Cardiac muscle cell (in vitro differentiated cells and primary cell): Measurements from ENCODE around the gene IGSF21. TPM values are rescaled to one million over a fixed set of nuclear protein-coding genes. Genes with fewer than 3 reads are reported as not detected.

Source experiments
- DNase-seq, 2 donors: peaks; one replicate each; pipeline versions ENCODE4 v3.0.0 to v3.0.0-alpha.2; 2010 to 2017; ENCODE audit warnings: low read depth in 1 of 2, low spot score in 1 of 2
- H3K27ac ChIP-seq: fragments of 200-600 bp; sonication (generic); 2 replicates; pipeline ENCODE4 v1.5.1; 2016
- H3K27me3 ChIP-seq: fragments of 200-600 bp; sonication (generic); 2 replicates; pipeline ENCODE4 v1.6.0; 2016; ENCODE audit warnings: control low read depth
- H3K36me3 ChIP-seq: fragments of 200-600 bp; sonication (generic); 2 replicates; pipeline ENCODE4 v1.5.1; 2016; ENCODE audit warnings: control low read depth
- H3K4me1 ChIP-seq: fragments of 200-600 bp; sonication (generic); 2 replicates; pipeline ENCODE4 v1.8.1; 2017; ENCODE audit warnings: low read depth, mild to moderate bottlenecking, mixed run types
- H3K4me3 ChIP-seq: fragments of 200-600 bp; sonication (generic); 2 replicates; pipeline ENCODE4 v1.5.1; 2016; ENCODE audit warnings: mild to moderate bottlenecking
- H3K9me3 ChIP-seq: fragments of 200-600 bp; sonication (generic); 2 replicates; pipeline ENCODE4 v1.5.1; 2017; ENCODE audit warnings: low read depth, mild to moderate bottlenecking, control low read depth
- CTCF ChIP-seq: IDR thresholded peaks from 2 replicates; pipeline ENCODE4 v1.5.1; 2012; ENCODE audit warnings: low read depth, mild to moderate bottlenecking, low read length
- polyA plus RNA-seq: library from polyadenylated mRNA; unstranded; fragments of >200 nt; fragmentation: Nextera tagmentation; extraction: Ambion mirVana; gene quantifications from 2 replicates; pipeline ENCODE4 v1.2.1, GENCODE V29; 2016
- total RNA-seq: library from RNA; depleted of rRNA; stranded (reverse); fragments of >200 nt; gene quantifications from 2 replicates; pipeline ENCODE4 v1.2.3, GENCODE V29; 2016

The IGSF21 gene
- total and polyA plus RNA-seq, 2 experiments from 2014 or later: 0.06 TPM; not detected in 1

DNA sequence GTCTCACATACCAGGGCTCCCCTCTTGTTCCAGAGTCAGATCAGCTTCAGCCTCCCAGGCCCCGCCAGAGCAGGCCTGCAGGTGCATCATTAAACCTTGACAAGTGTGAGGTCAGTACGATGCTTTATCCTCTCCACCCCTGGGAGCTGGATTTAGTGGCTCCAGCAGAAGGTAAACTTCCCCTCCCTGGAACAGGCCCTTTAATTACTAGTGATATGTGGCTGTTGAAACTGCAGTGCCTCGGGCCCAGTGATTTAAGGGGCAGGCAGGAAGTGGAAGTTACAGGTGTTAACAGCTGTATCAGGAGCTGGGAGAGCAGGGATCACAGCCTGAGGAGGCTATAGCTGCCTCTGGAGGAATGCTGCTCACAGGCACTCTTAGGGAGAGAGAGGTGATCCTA lies 240.8 kb downstream of the IGSF21 start:
- Histone ChIP-seq H3K27ac (no peak overlapping the region), H3K4me3 (no peak overlapping the region), H3K4me1 (no peaks in the 10 kb centered on the region), H3K36me3 (no peaks in the 10 kb centered on the region), H3K9me3 (no peaks in the 10 kb centered on the region), H3K27me3 (no peaks in the 10 kb centered on the region)
- no peak for TF ChIP-seq CTCF
- peak in 1 of 2 donors; percentile 10 for DNase-seq

GRCh38 chr1:18350747-18351146 lies 243.1 kb downstream of the IGSF21 start:
- TF ChIP-seq CTCF: no peak
- H3K9me3 ChIP-seq: no peaks in the 10 kb centered on the region
- no peak overlapping the region for H3K27ac ChIP-seq
- DNase-seq: no peak
- no peaks in the 10 kb centered on the region for H3K36me3 ChIP-seq
- no peaks in the 10 kb centered on the region for H3K4me1 ChIP-seq
- H3K4me3 ChIP-seq: no peak overlapping the region
- H3K27me3 ChIP-seq: no peaks in the 10 kb centered on the region

DNA sequence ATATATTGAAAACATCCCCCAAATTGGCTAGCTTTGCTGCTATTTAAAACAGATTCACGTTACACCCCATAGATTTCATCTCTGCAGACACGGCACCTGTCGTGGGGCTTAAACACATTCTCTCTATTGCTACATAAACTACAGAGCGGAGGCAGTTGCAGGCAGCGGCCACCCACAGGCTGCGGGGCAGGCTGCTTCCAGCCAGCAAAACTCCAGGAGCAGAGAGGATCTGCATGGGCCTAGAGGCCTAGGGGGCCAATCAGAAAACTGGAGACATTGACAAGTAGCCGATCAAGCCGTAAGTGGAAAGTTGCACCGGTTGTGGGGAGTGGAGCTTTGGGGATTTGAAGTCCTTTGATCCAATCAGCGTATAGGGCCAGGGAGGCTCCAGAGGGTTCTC lies 244.1 kb downstream of the IGSF21 start:
- Histone ChIP-seq H3K4me3 (no peak overlapping the region), H3K27me3 (peaks cover 2% of the 10 kb centered on the region), H3K36me3 (no peaks in the 10 kb centered on the region), H3K9me3 (no peaks in the 10 kb centered on the region), H3K4me1 (no peaks in the 10 kb centered on the region), H3K27ac (no peak overlapping the region)
- DNase-seq: no peak
- TF ChIP-seq CTCF: no peak

- Histone ChIP-seq H3K27me3 (peaks cover 2% of the 10 kb centered on the region), H3K4me1 (no peaks in the 10 kb centered on the region), H3K4me3 (no peak overlapping the region), H3K36me3 (no peaks in the 10 kb centered on the region), H3K27ac (no peak overlapping the region), H3K9me3 (no peaks in the 10 kb centered on the region)
- TF ChIP-seq CTCF: no peak
- no peak for DNase-seq
Measured at GRCh38 chr1:18352636-18353265, 245.2 kb downstream of the IGSF21 start.

GRCh38 chr1:18353528-18353927 lies 245.9 kb downstream of the IGSF21 start:
- TF ChIP-seq CTCF: no peak
- no peak for DNase-seq
- no peak overlapping the region for H3K27ac ChIP-seq
- H3K27me3 ChIP-seq: peaks cover 2% of the 10 kb centered on the region
- no peaks in the 10 kb centered on the region for H3K4me1 ChIP-seq
- no peak overlapping the region for H3K4me3 ChIP-seq
- H3K36me3 ChIP-seq: no peaks in the 10 kb centered on the region
- H3K9me3 ChIP-seq: no peaks in the 10 kb centered on the region

GRCh38 chr1:18353992-18354391 lies 246.4 kb downstream of the IGSF21 start:
- DNase-seq: no peak
- Histone ChIP-seq H3K4me1 (no peaks in the 10 kb centered on the region), H3K27me3 (peaks cover 2% of the 10 kb centered on the region), H3K9me3 (no peaks in the 10 kb centered on the region), H3K4me3 (no peak overlapping the region), H3K36me3 (no peaks in the 10 kb centered on the region), H3K27ac (no peak overlapping the region)
- TF ChIP-seq CTCF: no peak
